ENCODE results near the gene FBXL13.

GRCh38 chr7:102983602-102984001, 91.0 kb downstream of the FBXL13 start:
- TF ChIP-seq CEBPB (IDR thresholded peaks at IDR 0.05) (no peak), ZBTB7A (IDR thresholded peaks at IDR 0.05; ENCODE audit: low read depth) (no peak), TEAD4 (IDR thresholded peaks at IDR 0.05) (no peak), EGR1 (IDR thresholded peaks at IDR 0.05) (no peak), EP300 (IDR thresholded peaks at IDR 0.05; ENCODE audit: borderline replicate concordance) (no peak), CREB1 (IDR thresholded peaks at IDR 0.05; ENCODE audit: low read depth) (no peak), NFIC (IDR thresholded peaks at IDR 0.05) (no peak), FOXM1 (IDR thresholded peaks at IDR 0.05; ENCODE audit: borderline replicate concordance, low read depth) (no peak), MAX (IDR thresholded peaks at IDR 0.05) (no peak), YY1 (IDR thresholded peaks at IDR 0.05; ENCODE audit: low read depth) (no peak), TAF1 (IDR thresholded peaks at IDR 0.05; ENCODE audit: low read depth) (no peak), TCF12 (IDR thresholded peaks at IDR 0.05; ENCODE audit: low read depth) (no peak)
- TF ChIP-seq, protein P1, sequence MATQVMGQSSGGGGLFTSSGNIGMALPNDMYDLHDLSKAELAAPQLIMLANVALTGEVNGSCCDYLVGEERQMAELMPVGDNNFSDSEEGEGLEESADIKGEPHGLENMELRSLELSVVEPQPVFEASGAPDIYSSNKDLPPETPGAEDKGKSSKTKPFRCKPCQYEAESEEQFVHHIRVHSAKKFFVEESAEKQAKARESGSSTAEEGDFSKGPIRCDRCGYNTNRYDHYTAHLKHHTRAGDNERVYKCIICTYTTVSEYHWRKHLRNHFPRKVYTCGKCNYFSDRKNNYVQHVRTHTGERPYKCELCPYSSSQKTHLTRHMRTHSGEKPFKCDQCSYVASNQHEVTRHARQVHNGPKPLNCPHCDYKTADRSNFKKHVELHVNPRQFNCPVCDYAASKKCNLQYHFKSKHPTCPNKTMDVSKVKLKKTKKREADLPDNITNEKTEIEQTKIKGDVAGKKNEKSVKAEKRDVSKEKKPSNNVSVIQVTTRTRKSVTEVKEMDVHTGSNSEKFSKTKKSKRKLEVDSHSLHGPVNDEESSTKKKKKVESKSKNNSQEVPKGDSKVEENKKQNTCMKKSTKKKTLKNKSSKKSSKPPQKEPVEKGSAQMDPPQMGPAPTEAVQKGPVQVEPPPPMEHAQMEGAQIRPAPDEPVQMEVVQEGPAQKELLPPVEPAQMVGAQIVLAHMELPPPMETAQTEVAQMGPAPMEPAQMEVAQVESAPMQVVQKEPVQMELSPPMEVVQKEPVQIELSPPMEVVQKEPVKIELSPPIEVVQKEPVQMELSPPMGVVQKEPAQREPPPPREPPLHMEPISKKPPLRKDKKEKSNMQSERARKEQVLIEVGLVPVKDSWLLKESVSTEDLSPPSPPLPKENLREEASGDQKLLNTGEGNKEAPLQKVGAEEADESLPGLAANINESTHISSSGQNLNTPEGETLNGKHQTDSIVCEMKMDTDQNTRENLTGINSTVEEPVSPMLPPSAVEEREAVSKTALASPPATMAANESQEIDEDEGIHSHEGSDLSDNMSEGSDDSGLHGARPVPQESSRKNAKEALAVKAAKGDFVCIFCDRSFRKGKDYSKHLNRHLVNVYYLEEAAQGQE (IDR thresholded peaks at IDR 0.05; ENCODE audit: low read depth), result no peak

Measured in Ishikawa (cell line).